Sigmoid colon (tissue), 4 donors: ENCODE results near the gene ALDH1A1.

ENCODE experiments used
- CTCF ChIP-seq, 4 experiments: fragments of 450-650 bp in 3 of 4; fragments of 200-600 bp in 1 of 4; IDR thresholded peaks; one replicate each; pipeline ENCODE4 v1.5.1; 2016 to 2019; ENCODE audit warnings: antibody characterized with exemption in 4 of 4, mild to moderate bottlenecking in 3 of 4, moderate library complexity in 2 of 4
- EP300 ChIP-seq, 4 donors: sonication (generic); formaldehyde crosslinking; IDR thresholded peaks; one replicate each; pipeline ENCODE4 v1.6.1; 2017; ENCODE audit warnings: antibody characterized with exemption in 4 of 4
- POLR2A ChIP-seq, 2 donors: fragments of 450-650 bp; IDR thresholded peaks; one replicate each; pipeline ENCODE4 v1.6.1; 2016; ENCODE audit warnings: antibody characterized with exemption in 2 of 2, mild to moderate bottlenecking in 2 of 2, moderate library complexity in 2 of 2

- TF ChIP-seq CTCF (IDR thresholded peaks at IDR 0.05) (no peak), POLR2A (IDR thresholded peaks at IDR 0.05) (no peak), EP300 (IDR thresholded peaks at IDR 0.05) (no peak)
Measured at GRCh38 chr9:72955571-72955970, 2.7 kb upstream of the ALDH1A1 start.
